ENCODE measurements around the gene CHCHD10.

Gene CHCHD10

DNA sequence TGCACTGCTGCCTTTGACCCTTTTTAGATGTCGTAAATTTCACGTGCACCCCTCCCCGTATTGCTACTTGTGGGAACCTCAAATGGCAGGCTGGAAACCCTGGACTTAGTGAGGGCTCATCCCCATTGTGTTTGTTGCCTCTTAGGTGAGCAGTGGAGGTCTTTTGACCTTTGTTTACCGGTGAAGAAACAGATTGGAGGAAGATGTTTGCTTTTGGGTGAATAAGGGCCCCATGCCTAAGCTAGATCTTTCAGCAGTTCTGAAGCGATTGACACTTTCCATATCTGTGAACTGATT lies 19.8 kb upstream of the CHCHD10 start:
- TF ChIP-seq, protein P1, sequence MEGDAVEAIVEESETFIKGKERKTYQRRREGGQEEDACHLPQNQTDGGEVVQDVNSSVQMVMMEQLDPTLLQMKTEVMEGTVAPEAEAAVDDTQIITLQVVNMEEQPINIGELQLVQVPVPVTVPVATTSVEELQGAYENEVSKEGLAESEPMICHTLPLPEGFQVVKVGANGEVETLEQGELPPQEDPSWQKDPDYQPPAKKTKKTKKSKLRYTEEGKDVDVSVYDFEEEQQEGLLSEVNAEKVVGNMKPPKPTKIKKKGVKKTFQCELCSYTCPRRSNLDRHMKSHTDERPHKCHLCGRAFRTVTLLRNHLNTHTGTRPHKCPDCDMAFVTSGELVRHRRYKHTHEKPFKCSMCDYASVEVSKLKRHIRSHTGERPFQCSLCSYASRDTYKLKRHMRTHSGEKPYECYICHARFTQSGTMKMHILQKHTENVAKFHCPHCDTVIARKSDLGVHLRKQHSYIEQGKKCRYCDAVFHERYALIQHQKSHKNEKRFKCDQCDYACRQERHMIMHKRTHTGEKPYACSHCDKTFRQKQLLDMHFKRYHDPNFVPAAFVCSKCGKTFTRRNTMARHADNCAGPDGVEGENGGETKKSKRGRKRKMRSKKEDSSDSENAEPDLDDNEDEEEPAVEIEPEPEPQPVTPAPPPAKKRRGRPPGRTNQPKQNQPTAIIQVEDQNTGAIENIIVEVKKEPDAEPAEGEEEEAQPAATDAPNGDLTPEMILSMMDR (IDR thresholded peaks at IDR 0.05; ENCODE audit: insufficient read depth, low read depth, low read length, missing control alignments), result no peak
- peak overlapping the region; percentile 86 for H3K4me3 ChIP-seq (ENCODE audit: low read depth, low read length)
- no peak for DNase-seq (ENCODE audit: low read depth)

DNA sequence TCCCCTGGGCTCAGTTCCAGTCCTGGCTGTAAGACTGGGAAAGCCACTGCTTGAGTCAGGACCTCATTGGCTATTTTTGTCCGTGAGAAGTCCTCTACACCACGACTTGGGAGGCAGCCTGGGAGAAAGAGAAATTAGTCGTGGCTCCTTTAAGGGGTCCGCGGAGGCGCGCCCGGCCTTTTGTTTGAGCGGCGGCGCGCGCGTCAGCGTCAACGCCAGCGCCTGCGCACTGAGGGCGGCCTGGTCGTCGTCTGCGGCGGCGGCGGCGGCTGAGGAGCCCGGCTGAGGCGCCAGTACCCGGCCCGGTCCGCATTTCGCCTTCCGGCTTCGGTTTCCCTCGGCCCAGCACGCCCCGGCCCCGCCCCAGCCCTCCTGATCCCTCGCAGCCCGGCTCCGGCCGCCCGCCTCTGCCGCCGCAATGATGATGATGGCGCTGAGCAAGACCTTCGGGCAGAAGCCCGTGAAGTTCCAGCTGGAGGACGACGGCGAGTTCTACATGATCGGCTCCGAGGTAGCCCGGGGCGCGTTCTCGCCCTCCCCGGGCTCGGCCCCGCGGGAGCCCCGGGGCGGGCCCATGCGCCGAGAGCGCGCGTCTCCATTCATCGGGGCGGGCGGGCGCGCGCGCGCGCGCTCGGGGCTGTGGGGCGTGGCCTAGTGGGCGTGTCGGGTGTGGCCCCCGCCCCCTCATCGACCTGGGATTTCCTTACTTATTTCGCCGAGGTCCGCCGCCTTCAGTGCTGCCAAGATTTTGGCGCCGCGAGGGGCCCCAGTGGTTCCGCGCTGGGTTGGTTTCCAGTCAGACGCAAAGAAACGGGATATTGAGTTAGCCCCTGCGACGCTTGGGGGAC lies 19.2 kb upstream of the CHCHD10 start, which contains the start of gene SMARCB1:
TSS of gene SMARCB1 (plus strand) at position 215 of the 848 bp plus-strand sequence. CDS start at position 419, 204 bp downstream.
- H3K4me3 ChIP-seq (ENCODE audit: low read depth, low read length), result peak within 1 kb of the TSS; percentile 86
- TF ChIP-seq, protein P1 (IDR thresholded peaks at IDR 0.05; ENCODE audit: insufficient read depth, low read depth, low read length, missing control alignments), result no peak
- peak; percentile 94 for DNase-seq (ENCODE audit: low read depth)

DNA sequence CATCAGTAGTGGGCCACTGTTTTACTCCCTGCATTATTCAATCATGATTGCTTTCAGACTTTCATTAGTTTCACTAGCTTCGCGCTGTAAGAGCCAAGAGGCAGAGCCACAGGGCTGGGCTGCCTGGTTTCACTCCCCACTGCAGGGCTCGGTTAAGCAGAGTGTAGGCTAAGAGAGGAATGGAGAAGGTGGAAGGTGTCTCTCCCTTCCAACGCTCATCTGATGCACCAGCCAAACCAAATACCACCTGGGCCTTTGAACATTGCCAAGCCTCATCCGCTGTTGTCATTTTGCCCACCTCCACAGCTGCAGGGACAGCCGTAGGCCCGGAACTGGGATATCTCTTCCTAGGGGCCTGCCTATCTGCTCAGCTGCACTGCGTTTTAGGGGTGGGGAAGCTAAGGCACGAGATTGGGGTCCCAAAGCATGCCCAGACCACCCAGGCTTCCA lies 18.5 kb upstream of the CHCHD10 start:
- H3K4me3 ChIP-seq (ENCODE audit: low read depth, low read length), result peak overlapping the region; percentile 86
- TF ChIP-seq, protein P1 (IDR thresholded peaks at IDR 0.05; ENCODE audit: insufficient read depth, low read depth, low read length, missing control alignments), result no peak

DNA sequence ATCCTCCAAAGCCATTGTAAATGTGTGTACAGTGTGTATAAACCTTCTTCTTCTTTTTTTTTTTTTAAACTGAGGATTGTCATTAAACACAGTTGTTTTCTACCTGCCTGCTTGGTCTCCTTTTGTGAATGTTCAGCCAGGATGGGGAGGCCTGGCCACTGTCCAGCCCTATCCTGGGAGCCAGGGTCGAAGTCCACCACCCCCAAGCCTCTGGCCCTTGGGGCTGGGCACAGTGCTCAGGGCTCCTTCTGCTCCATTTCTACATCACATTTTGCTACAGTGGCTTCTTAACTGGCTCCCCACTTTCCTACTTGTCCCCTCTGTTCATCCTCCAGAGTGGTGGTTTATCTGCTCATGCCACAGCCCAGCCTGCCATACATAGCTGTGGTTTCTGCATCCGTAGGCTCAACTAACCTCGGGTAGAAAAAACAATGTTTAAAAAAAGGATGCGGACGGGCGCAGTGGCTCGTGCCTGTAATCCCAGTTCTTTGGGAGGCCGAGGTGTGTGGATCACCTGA lies 16.5 kb upstream of the CHCHD10 start:
- DNase-seq (ENCODE audit: low read depth), result no peak
- TF ChIP-seq, protein P1 (IDR thresholded peaks at IDR 0.05; ENCODE audit: insufficient read depth, low read depth, low read length, missing control alignments), result no peak
- no peak overlapping the region for H3K4me3 ChIP-seq (ENCODE audit: low read depth, low read length)

More for the DNA sequence above, 18.5 kb upstream of the CHCHD10 start:
- no peak for DNase-seq (ENCODE audit: low read depth)

DNA sequence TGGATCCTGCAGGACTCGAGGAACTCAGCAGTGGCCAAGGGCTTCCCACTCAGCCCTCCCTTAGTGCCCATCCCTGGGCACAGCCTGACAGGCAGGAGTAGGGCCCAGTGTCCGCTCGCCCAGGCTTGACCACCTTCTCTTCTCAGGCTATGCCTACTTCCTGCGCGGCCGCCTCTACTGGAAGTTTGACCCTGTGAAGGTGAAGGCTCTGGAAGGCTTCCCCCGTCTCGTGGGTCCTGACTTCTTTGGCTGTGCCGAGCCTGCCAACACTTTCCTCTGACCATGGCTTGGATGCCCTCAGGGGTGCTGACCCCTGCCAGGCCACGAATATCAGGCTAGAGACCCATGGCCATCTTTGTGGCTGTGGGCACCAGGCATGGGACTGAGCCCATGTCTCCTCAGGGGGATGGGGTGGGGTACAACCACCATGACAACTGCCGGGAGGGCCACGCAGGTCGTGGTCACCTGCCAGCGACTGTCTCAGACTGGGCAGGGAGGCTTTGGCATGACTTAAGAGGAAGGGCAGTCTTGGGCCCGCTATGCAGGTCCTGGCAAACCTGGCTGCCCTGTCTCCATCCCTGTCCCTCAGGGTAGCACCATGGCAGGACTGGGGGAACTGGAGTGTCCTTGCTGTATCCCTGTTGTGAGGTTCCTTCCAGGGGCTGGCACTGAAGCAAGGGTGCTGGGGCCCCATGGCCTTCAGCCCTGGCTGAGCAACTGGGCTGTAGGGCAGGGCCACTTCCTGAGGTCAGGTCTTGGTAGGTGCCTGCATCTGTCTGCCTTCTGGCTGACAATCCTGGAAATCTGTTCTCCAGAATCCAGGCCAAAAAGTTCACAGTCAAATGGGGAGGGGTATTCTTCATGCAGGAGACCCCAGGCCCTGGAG lies 15.7 kb upstream of the CHCHD10 start:
- TF ChIP-seq, protein P1 (IDR thresholded peaks at IDR 0.05; ENCODE audit: insufficient read depth, low read depth, low read length, missing control alignments), result no peak
- DNase-seq (ENCODE audit: low read depth), result no peak
- H3K4me3 ChIP-seq (ENCODE audit: low read depth, low read length), result no peak overlapping the region

DNA sequence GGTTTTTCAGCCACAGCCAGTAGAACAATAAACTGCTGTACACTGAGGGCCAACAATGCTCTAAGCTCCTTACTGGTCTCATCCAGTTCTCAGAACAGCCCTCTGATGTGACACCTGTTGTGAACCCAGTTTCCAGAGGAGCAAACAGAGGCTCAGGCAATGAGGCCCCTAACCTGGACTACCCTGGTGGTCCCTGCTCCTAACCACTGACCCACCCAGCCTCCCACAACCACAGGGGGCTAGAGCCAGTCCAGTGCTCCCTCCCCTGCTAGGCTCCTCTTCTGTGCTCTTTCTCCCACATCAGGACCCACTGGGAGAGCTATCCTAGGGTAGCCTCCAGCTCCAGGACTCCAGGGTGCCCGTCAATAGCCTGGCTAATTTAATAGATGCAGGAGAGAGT lies 14.9 kb upstream of the CHCHD10 start:
- no peak for DNase-seq (ENCODE audit: low read depth)
- TF ChIP-seq, protein P1 (IDR thresholded peaks at IDR 0.05; ENCODE audit: insufficient read depth, low read depth, low read length, missing control alignments), result no peak
- H3K4me3 ChIP-seq (ENCODE audit: low read depth, low read length), result no peak overlapping the region
